Measurements from ENCODE around the gene LFNG. TPM values are rescaled to one million over a fixed set of nuclear protein-coding genes. Genes with fewer than 3 reads are reported as not detected.

The LFNG gene
- total RNA-seq (1 to 10 TPM; 2.4 to 3.0 (median 2.8) TPM), polyA plus RNA-seq (1 to 10 TPM; 1.3 to 2.1 (median 2.0) TPM)
- long read RNA-seq, donor 1, partial matches to known transcripts, result 0 of 1 reads
- long read RNA-seq, donor 1, other reads (novel, unspliced or antisense), result 1 of 1 reads
- long read RNA-seq, donor 2, result 0 reads

DNA sequence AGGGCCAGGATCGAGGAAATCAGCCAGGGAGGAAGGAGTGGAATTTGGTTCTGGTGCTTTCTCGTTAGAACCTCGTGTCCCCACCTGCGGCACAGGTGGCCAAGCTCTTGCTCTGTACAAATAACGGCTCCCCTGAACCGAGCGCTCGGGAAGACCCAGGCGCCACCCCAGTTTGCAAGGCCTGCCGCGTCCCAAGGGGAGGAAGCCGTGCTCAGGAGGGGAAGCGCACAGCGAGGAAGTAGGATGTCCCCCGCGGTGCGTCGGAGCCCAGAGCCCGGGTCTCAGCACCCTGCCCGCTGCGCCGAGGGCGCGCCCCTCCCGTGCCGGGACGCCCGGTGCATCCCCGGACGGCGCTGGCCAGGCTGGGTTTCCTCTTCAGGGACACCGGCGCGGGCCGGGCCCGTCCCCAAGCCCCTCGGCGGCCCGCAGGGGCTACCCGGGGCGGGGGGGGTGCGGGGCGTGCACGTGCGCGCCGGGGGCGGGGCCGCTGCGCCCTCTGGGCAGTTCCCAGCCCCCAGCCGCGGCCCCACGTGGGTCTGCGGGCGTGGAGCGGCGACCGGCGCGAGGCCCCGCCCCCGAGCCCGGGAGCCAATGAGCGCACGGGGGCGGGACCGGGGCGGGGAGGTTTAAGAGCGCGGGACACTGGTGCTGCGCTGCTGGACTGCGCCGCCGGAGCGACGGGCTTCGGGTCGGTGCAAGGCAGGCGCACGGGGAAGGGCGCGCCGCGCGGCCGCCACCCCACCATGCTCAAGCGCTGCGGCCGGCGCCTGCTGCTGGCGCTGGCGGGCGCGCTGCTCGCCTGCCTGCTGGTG, at the start of gene LFNG:
TSS of gene LFNG (plus strand) at position 656 of the 812 bp plus-strand sequence. CDS start at position 744, 88 bp downstream.
- intact Hi-C loops (cut with DNase I), result no loop called here
- H3K27ac ChIP-seq, result no peak within 1 kb of the TSS

GRCh38 chr7:2470204-2471021, 49.2 kb upstream of the LFNG start:
- no peaks in the 10 kb centered on the region for H3K9me3 ChIP-seq
- no peaks in the 10 kb centered on the region for H3K4me1 ChIP-seq
- no peak for DNase-seq
- no peak overlapping the region for H3K4me3 ChIP-seq
- TF ChIP-seq, protein P1, sequence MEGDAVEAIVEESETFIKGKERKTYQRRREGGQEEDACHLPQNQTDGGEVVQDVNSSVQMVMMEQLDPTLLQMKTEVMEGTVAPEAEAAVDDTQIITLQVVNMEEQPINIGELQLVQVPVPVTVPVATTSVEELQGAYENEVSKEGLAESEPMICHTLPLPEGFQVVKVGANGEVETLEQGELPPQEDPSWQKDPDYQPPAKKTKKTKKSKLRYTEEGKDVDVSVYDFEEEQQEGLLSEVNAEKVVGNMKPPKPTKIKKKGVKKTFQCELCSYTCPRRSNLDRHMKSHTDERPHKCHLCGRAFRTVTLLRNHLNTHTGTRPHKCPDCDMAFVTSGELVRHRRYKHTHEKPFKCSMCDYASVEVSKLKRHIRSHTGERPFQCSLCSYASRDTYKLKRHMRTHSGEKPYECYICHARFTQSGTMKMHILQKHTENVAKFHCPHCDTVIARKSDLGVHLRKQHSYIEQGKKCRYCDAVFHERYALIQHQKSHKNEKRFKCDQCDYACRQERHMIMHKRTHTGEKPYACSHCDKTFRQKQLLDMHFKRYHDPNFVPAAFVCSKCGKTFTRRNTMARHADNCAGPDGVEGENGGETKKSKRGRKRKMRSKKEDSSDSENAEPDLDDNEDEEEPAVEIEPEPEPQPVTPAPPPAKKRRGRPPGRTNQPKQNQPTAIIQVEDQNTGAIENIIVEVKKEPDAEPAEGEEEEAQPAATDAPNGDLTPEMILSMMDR (IDR thresholded peaks at IDR 0.05), result no peak
- 79 to 82% (median 81%) methylated on average over 19 of the region's 19 CpGs for WGBS, 3 donors
- no peaks in the 10 kb centered on the region for H3K36me3 ChIP-seq (ENCODE audit: insufficient read depth in 1 of 2, low read depth in 1 of 2)
- peaks cover 0 to 34% (median 2%) of the 10 kb centered on the region in 3 donors for H3K27me3 ChIP-seq (ENCODE audit: insufficient read depth in 3 of 3, low read length in 2 of 3)
- ATAC-seq, result no peak
- no peak overlapping the region for H3K27ac ChIP-seq
- intact Hi-C loops (cut with DNase I), result no loop called here

More for the DNA sequence above, at the start of gene LFNG:
- DNase-seq, result peak; percentile 88 to 92
- peaks cover 0 to 23% (median 19%) of the 10 kb centered on the region in 3 donors for H3K27me3 ChIP-seq (ENCODE audit: insufficient read depth in 3 of 3, low read length in 2 of 3)
- ATAC-seq, result peak; percentile 91 to 98 (median 94)
- H3K4me3 ChIP-seq, result peak within 1 kb of the TSS; percentile 70
- no peaks in the 10 kb centered on the region for H3K9me3 ChIP-seq
- H3K4me1 ChIP-seq, result peaks cover 10% of the 10 kb centered on the region
- 1% methylated on average over 50 to 95 of the region's 95 CpGs for WGBS, 3 donors
- TF ChIP-seq, protein P1 (IDR thresholded peaks at IDR 0.05), result no peak
- H3K36me3 ChIP-seq (ENCODE audit: insufficient read depth in 1 of 2, low read depth in 1 of 2), result no peaks in the 10 kb centered on the region

- intact Hi-C loops (cut with DNase I), result no loop called here
- TF ChIP-seq, protein P1 (IDR thresholded peaks at IDR 0.05), result no peak
Observed at GRCh38 chr7:2471022-2471329, 48.6 kb upstream of the LFNG start.

GRCh38 chr7:2471396-2471795, 48.2 kb upstream of the LFNG start:
- ATAC-seq (peak in 1 of 4 donors; percentile 21), DNase-seq (no peak)
- intact Hi-C loops (cut with DNase I), result no loop called here
- no peaks in the 10 kb centered on the region for H3K36me3 ChIP-seq (ENCODE audit: insufficient read depth in 1 of 2, low read depth in 1 of 2)
- no peak overlapping the region for H3K27ac ChIP-seq
- no peak overlapping the region for H3K4me3 ChIP-seq
- H3K27me3 ChIP-seq (ENCODE audit: insufficient read depth in 3 of 3, low read length in 2 of 3), result peaks cover 0 to 34% (median 4%) of the 10 kb centered on the region in 3 donors
- WGBS, 3 donors, result 11 to 15% (median 12%) methylated on average over 11 to 17 of the region's 17 CpGs
- H3K9me3 ChIP-seq, result no peaks in the 10 kb centered on the region
- TF ChIP-seq, protein P1 (IDR thresholded peaks at IDR 0.05), result no peak
- H3K4me1 ChIP-seq, result no peaks in the 10 kb centered on the region

More at GRCh38 chr7:2471022-2471329, 48.6 kb upstream of the LFNG start:
- ATAC-seq, result no peak
- 36 to 41% (median 37%) methylated on average over 5 of the region's 5 CpGs for WGBS, 3 donors
- H3K27ac ChIP-seq, result no peak overlapping the region
- no peaks in the 10 kb centered on the region for H3K36me3 ChIP-seq (ENCODE audit: insufficient read depth in 1 of 2, low read depth in 1 of 2)
- no peaks in the 10 kb centered on the region for H3K4me1 ChIP-seq
- DNase-seq, result no peak
- no peak overlapping the region for H3K4me3 ChIP-seq
- H3K9me3 ChIP-seq, result no peaks in the 10 kb centered on the region
- peaks cover 0 to 34% (median 4%) of the 10 kb centered on the region in 3 donors for H3K27me3 ChIP-seq (ENCODE audit: insufficient read depth in 3 of 3, low read length in 2 of 3)

All from psoas muscle (tissue), 8 donors.